ENCODE data around the gene ADD3.
A peak's percentile ranks its signal among the peaks of the same experiment; 100 is the strongest.

The ADD3 gene

GRCh38 chr10:110007701-110008517 lies at the start of gene ADD3:
TSS of gene ADD3 (plus strand) at chr10:110007984. CDS start at chr10:110100654, 92,670 bp downstream.
- peak; percentile 90 to 99 (median 95) for DNase-seq
- intact Hi-C loops (cut with DNase I): loop anchor here (5.0 to 10.0 kb wide), 4 partner anchors 86 to 217 kb away; partner anchors contain the start of gene XPNPEP1

- DNase-seq: no peak
- intact Hi-C loops (cut with DNase I): no loop called here
Measured at GRCh38 chr10:109958059-109958458, 49.7 kb upstream of the ADD3 start.

GRCh38 chr10:109959259-109960145 lies 48.3 kb upstream of the ADD3 start:
- DNase-seq: no peak
- intact Hi-C loops (cut with DNase I): no loop called here

GRCh38 chr10:109960682-109961081 lies 47.1 kb upstream of the ADD3 start:
- DNase-seq: no peak
- intact Hi-C loops (cut with DNase I): no loop called here

- intact Hi-C loops (cut with DNase I): no loop called here
- no peak for DNase-seq
Measured at GRCh38 chr10:109961174-109962001, 46.4 kb upstream of the ADD3 start.

GRCh38 chr10:109962247-109962646 lies 45.5 kb upstream of the ADD3 start:
- no peak for DNase-seq
- intact Hi-C loops (cut with DNase I): no loop called here

GRCh38 chr10:109963439-109963838 lies 44.3 kb upstream of the ADD3 start:
- intact Hi-C loops (cut with DNase I): no loop called here
- DNase-seq: no peak

- intact Hi-C loops (cut with DNase I): no loop called here
Measured at GRCh38 chr10:109964318-109964717, 43.5 kb upstream of the ADD3 start.

GRCh38 chr10:109966961-109967738 lies 40.6 kb upstream of the ADD3 start:
- no peak for DNase-seq
- intact Hi-C loops (cut with DNase I): no loop called here

More at GRCh38 chr10:109964318-109964717, 43.5 kb upstream of the ADD3 start:
- DNase-seq: no peak

GRCh38 chr10:109967739-109968088 lies 40.1 kb upstream of the ADD3 start:
- DNase-seq: no peak
- intact Hi-C loops (cut with DNase I): no loop called here

GRCh38 chr10:109968953-109969759 lies 38.6 kb upstream of the ADD3 start:
- intact Hi-C loops (cut with DNase I): no loop called here
- DNase-seq: peak; percentile 41 to 94 (median 62)

- no peak for DNase-seq
- intact Hi-C loops (cut with DNase I): no loop called here
Measured at GRCh38 chr10:109969760-109970346, 37.9 kb upstream of the ADD3 start.

GRCh38 chr10:109971634-109972033 lies 36.1 kb upstream of the ADD3 start:
- DNase-seq: no peak
- intact Hi-C loops (cut with DNase I): no loop called here

- intact Hi-C loops (cut with DNase I): no loop called here
- DNase-seq: no peak
Measured at GRCh38 chr10:109972372-109973001, 35.3 kb upstream of the ADD3 start.

GRCh38 chr10:109973326-109973829 lies 34.4 kb upstream of the ADD3 start:
- no peak for DNase-seq
- intact Hi-C loops (cut with DNase I): no loop called here

GRCh38 chr10:109974504-109975191 lies 33.1 kb upstream of the ADD3 start:
- no peak for DNase-seq
- intact Hi-C loops (cut with DNase I): no loop called here

Measured in posterior cingulate gyrus (tissue), 11 donors.